ENCODE results near the gene FRAT1. TPM values are rescaled to one million over a fixed set of nuclear protein-coding genes. Genes with fewer than 3 reads are reported as not detected.
"Not testable (repeated sequence)": the region's sequence is repeated elsewhere in the genome, so short reads cannot be mapped to it uniquely, and the experiment has no call there.

FRAT1 gene
- total RNA-seq, 1 experiment from 2014 or later: 2.3 TPM

GRCh38 chr10:97338041-97338440 is 19.0 kb downstream of the FRAT1 start:
- Histone ChIP-seq H3K4me3 (ENCODE audit: low read depth, low read length) (no peak overlapping the region), H3K27me3 (replicated peaks; ENCODE audit: control insufficient read depth, insufficient read depth, low read length) (no peaks in the 10 kb centered on the region), H3K4me1 (peaks cover 11% of the 10 kb centered on the region), H3K36me3 (ENCODE audit: control insufficient read depth, insufficient read depth, low read length) (no peaks in the 10 kb centered on the region), H3K9me3 (no peaks in the 10 kb centered on the region)
- no peaks in the 10 kb centered on the region for H3K36me3 Mint-ChIP-seq (ENCODE audit: insufficient read depth, unreplicated experiment)
- peaks cover 10% of the 10 kb centered on the region for H3K4me1 Mint-ChIP-seq (ENCODE audit: low read depth, unreplicated experiment)
- no peak for TF ChIP-seq CTCF (IDR thresholded peaks at IDR 0.05; ENCODE audit: insufficient read depth in 1 of 2, low read depth in 1 of 2, low read length in 1 of 2, severe bottlenecking in 1 of 2, unreplicated experiment in 1 of 2)
- no peak for DNase-seq
- intact Hi-C loops (cut with micrococcal nuclease; ENCODE audit: unreplicated experiment): no loop called here
- no peak overlapping the region for H3K4me3 Mint-ChIP-seq (ENCODE audit: unreplicated experiment)
- CTCF ChIA-PET: no interaction called here
- no peaks in the 10 kb centered on the region for H3K9me3 Mint-ChIP-seq (ENCODE audit: unreplicated experiment)
- BruUV-seq (replicated peaks): no TSS peak
- POLR2A ChIA-PET: no interaction called here
- H3K27ac Mint-ChIP-seq (ENCODE audit: unreplicated experiment): no peak overlapping the region
- H3K27me3 Mint-ChIP-seq (ENCODE audit: insufficient read depth, unreplicated experiment): no peaks in the 10 kb centered on the region

- TF ChIP-seq CTCF (IDR thresholded peaks at IDR 0.05; ENCODE audit: insufficient read depth in 1 of 2, low read depth in 1 of 2, low read length in 1 of 2, severe bottlenecking in 1 of 2, unreplicated experiment in 1 of 2): no peak
- BruUV-seq (replicated peaks): no TSS peak
- Histone ChIP-seq H3K4me1 (peaks cover 2% of the 10 kb centered on the region; the same call in 1 of the 2 replicates), H3K9me3 (no peaks in the 10 kb centered on the region), H3K4me3 (ENCODE audit: low read depth, low read length) (no peak overlapping the region), H3K27me3 (replicated peaks; ENCODE audit: control insufficient read depth, insufficient read depth, low read length) (no peaks in the 10 kb centered on the region), H3K36me3 (ENCODE audit: control insufficient read depth, insufficient read depth, low read length) (no peaks in the 10 kb centered on the region)
- DNase-seq: no peak
- Mint-ChIP-seq H3K4me3 (ENCODE audit: unreplicated experiment) (no peak overlapping the region), H3K9me3 (ENCODE audit: unreplicated experiment) (no peaks in the 10 kb centered on the region), H3K27ac (ENCODE audit: unreplicated experiment) (no peak overlapping the region), H3K27me3 (ENCODE audit: insufficient read depth, unreplicated experiment) (no peaks in the 10 kb centered on the region), H3K4me1 (ENCODE audit: low read depth, unreplicated experiment) (peaks cover 4% of the 10 kb centered on the region), H3K36me3 (ENCODE audit: insufficient read depth, unreplicated experiment) (no peaks in the 10 kb centered on the region)
- intact Hi-C loops (cut with micrococcal nuclease; ENCODE audit: unreplicated experiment): no loop called here
- POLR2A ChIA-PET: no interaction called here
- CTCF ChIA-PET: no interaction called here
Measured at GRCh38 chr10:97341416-97341815, 22.3 kb downstream of the FRAT1 start.

- H3K4me3 ChIP-seq (ENCODE audit: low read depth, low read length); H3K9me3 Mint-ChIP-seq (ENCODE audit: unreplicated experiment); H3K36me3 Mint-ChIP-seq (ENCODE audit: insufficient read depth, unreplicated experiment); CTCF ChIA-PET; H3K9me3 ChIP-seq; POLR2A ChIA-PET; H3K4me3 Mint-ChIP-seq (ENCODE audit: unreplicated experiment); H3K27me3 Mint-ChIP-seq (ENCODE audit: insufficient read depth, unreplicated experiment); H3K27ac Mint-ChIP-seq (ENCODE audit: unreplicated experiment); H3K4me1 ChIP-seq; DNase-seq; H3K27me3 ChIP-seq (replicated peaks; ENCODE audit: control insufficient read depth, insufficient read depth, low read length); BruUV-seq (replicated peaks); H3K36me3 ChIP-seq (ENCODE audit: control insufficient read depth, insufficient read depth, low read length); H3K4me1 Mint-ChIP-seq (ENCODE audit: low read depth, unreplicated experiment); intact Hi-C loops (cut with micrococcal nuclease; ENCODE audit: unreplicated experiment): not testable (repeated sequence)
Measured at GRCh38 chr10:97343664-97344063, 24.6 kb downstream of the FRAT1 start.

GRCh38 chr10:97347317-97347716 is 28.2 kb downstream of the FRAT1 start:
- H3K4me1 Mint-ChIP-seq (ENCODE audit: low read depth, unreplicated experiment): no peaks in the 10 kb centered on the region

More at GRCh38 chr10:97347317-97347716, 28.2 kb downstream of the FRAT1 start:
- Mint-ChIP-seq H3K9me3 (ENCODE audit: unreplicated experiment) (no peaks in the 10 kb centered on the region), H3K36me3 (ENCODE audit: insufficient read depth, unreplicated experiment) (peaks cover 10% of the 10 kb centered on the region), H3K27me3 (ENCODE audit: insufficient read depth, unreplicated experiment) (no peaks in the 10 kb centered on the region), H3K27ac (ENCODE audit: unreplicated experiment) (no peak overlapping the region), H3K4me3 (ENCODE audit: unreplicated experiment) (no peak overlapping the region)
- Histone ChIP-seq H3K4me3 (ENCODE audit: low read depth, low read length) (no peak overlapping the region), H3K4me1 (peaks cover 3% of the 10 kb centered on the region; the same call in 1 of the 2 replicates), H3K36me3 (ENCODE audit: control insufficient read depth, insufficient read depth, low read length) (no peaks in the 10 kb centered on the region), H3K9me3 (no peaks in the 10 kb centered on the region), H3K27me3 (replicated peaks; ENCODE audit: control insufficient read depth, insufficient read depth, low read length) (no peaks in the 10 kb centered on the region)
- ChIA-PET CTCF (no interaction called here), POLR2A (no interaction called here)
- BruUV-seq (replicated peaks): no TSS peak
- no peak for DNase-seq
- TF ChIP-seq CTCF (IDR thresholded peaks at IDR 0.05; ENCODE audit: insufficient read depth in 1 of 2, low read depth in 1 of 2, low read length in 1 of 2, severe bottlenecking in 1 of 2, unreplicated experiment in 1 of 2): no peak
- intact Hi-C loops (cut with micrococcal nuclease; ENCODE audit: unreplicated experiment): no loop called here

All from Caco-2 (cell line).